ENCODE data around the gene CLDN20.
"Not testable (repeated sequence)": the region's sequence is repeated elsewhere in the genome, so short reads cannot be mapped to it uniquely, and the experiment has no call there.

CLDN20 gene

GRCh38 chr6:155264693-155265320, 994 bp downstream of the CLDN20 start:
- no peak overlapping the region for H3K4me2 ChIP-seq (ENCODE audit: low read length)
- no peaks in the 10 kb centered on the region for H3K27me3 ChIP-seq (ENCODE audit: low read depth, low read length)
- no peaks in the 10 kb centered on the region for H3K79me2 ChIP-seq (ENCODE audit: low read length)
- TF ChIP-seq, protein P1, sequence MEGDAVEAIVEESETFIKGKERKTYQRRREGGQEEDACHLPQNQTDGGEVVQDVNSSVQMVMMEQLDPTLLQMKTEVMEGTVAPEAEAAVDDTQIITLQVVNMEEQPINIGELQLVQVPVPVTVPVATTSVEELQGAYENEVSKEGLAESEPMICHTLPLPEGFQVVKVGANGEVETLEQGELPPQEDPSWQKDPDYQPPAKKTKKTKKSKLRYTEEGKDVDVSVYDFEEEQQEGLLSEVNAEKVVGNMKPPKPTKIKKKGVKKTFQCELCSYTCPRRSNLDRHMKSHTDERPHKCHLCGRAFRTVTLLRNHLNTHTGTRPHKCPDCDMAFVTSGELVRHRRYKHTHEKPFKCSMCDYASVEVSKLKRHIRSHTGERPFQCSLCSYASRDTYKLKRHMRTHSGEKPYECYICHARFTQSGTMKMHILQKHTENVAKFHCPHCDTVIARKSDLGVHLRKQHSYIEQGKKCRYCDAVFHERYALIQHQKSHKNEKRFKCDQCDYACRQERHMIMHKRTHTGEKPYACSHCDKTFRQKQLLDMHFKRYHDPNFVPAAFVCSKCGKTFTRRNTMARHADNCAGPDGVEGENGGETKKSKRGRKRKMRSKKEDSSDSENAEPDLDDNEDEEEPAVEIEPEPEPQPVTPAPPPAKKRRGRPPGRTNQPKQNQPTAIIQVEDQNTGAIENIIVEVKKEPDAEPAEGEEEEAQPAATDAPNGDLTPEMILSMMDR (IDR thresholded peaks at IDR 0.05; ENCODE audit: low read depth, low read length), result no peak
- TF ChIP-seq EZH2phosphoT487 (IDR thresholded peaks at IDR 0.05; ENCODE audit: low read depth), result no peak
- no peak overlapping the region for H2AFZ ChIP-seq (ENCODE audit: low read depth, low read length)
- no peak overlapping the region for H3K9ac ChIP-seq (ENCODE audit: low read length)
- H3K36me3 ChIP-seq (replicated peaks; ENCODE audit: low read depth, low read length), result peaks cover 2% of the 10 kb centered on the region
- H3K9me3 ChIP-seq (ENCODE audit: insufficient read depth, low read length), result no peaks in the 10 kb centered on the region
- no peak overlapping the region for H3K27ac ChIP-seq (ENCODE audit: low read length)
- no peaks in the 10 kb centered on the region for H3K4me1 ChIP-seq (ENCODE audit: low read length)
- no peaks in the 10 kb centered on the region for H4K20me1 ChIP-seq (ENCODE audit: insufficient read depth, low read length)
- no peak overlapping the region for H3K4me3 ChIP-seq (ENCODE audit: low read length)

GRCh38 chr6:155265843-155266535, 2.2 kb downstream of the CLDN20 start:
- no peak overlapping the region for H3K27ac ChIP-seq (ENCODE audit: low read length)
- H4K20me1 ChIP-seq (ENCODE audit: insufficient read depth, low read length), result no peaks in the 10 kb centered on the region
- H3K4me3 ChIP-seq (ENCODE audit: low read length), result no peak overlapping the region
- H2AFZ ChIP-seq (ENCODE audit: low read depth, low read length), result no peak overlapping the region
- no peaks in the 10 kb centered on the region for H3K27me3 ChIP-seq (ENCODE audit: low read depth, low read length)
- TF ChIP-seq, protein P1 (IDR thresholded peaks at IDR 0.05; ENCODE audit: low read depth, low read length), result no peak
- TF ChIP-seq EZH2phosphoT487 (IDR thresholded peaks at IDR 0.05; ENCODE audit: low read depth), result no peak
- H3K4me2 ChIP-seq (ENCODE audit: low read length), result no peak overlapping the region
- no peaks in the 10 kb centered on the region for H3K4me1 ChIP-seq (ENCODE audit: low read length)
- H3K79me2 ChIP-seq (ENCODE audit: low read length), result no peaks in the 10 kb centered on the region
- H3K9ac ChIP-seq (ENCODE audit: low read length), result no peak overlapping the region
- H3K36me3 ChIP-seq (replicated peaks; ENCODE audit: low read depth, low read length), result peaks cover 2% of the 10 kb centered on the region
- H3K9me3 ChIP-seq (ENCODE audit: insufficient read depth, low read length), result no peaks in the 10 kb centered on the region

GRCh38 chr6:155267411-155267810, 3.6 kb downstream of the CLDN20 start:
- Histone ChIP-seq H4K20me1 (ENCODE audit: insufficient read depth, low read length) (no peaks in the 10 kb centered on the region), H3K36me3 (replicated peaks; ENCODE audit: low read depth, low read length) (peaks cover 2% of the 10 kb centered on the region), H3K27me3 (ENCODE audit: low read depth, low read length) (no peaks in the 10 kb centered on the region), H2AFZ (ENCODE audit: low read depth, low read length) (no peak overlapping the region), H3K9ac (ENCODE audit: low read length) (no peak overlapping the region), H3K79me2 (ENCODE audit: low read length) (no peaks in the 10 kb centered on the region), H3K27ac (ENCODE audit: low read length) (no peak overlapping the region), H3K4me1 (ENCODE audit: low read length) (no peaks in the 10 kb centered on the region), H3K4me3 (ENCODE audit: low read length) (no peak overlapping the region), H3K9me3 (ENCODE audit: insufficient read depth, low read length) (no peaks in the 10 kb centered on the region), H3K4me2 (ENCODE audit: low read length) (no peak overlapping the region)
- TF ChIP-seq EZH2phosphoT487 (IDR thresholded peaks at IDR 0.05; ENCODE audit: low read depth), result no peak
- TF ChIP-seq, protein P1 (IDR thresholded peaks at IDR 0.05; ENCODE audit: low read depth, low read length), result no peak

GRCh38 chr6:155268088-155268867, 4.5 kb downstream of the CLDN20 start:
- not testable (repeated sequence) for H3K27me3 ChIP-seq (ENCODE audit: low read depth, low read length); H3K4me2 ChIP-seq (ENCODE audit: low read length); H2AFZ ChIP-seq (ENCODE audit: low read depth, low read length); H3K27ac ChIP-seq (ENCODE audit: low read length); H3K9me3 ChIP-seq (ENCODE audit: insufficient read depth, low read length); H3K4me3 ChIP-seq (ENCODE audit: low read length); H3K36me3 ChIP-seq (replicated peaks; ENCODE audit: low read depth, low read length); H3K9ac ChIP-seq (ENCODE audit: low read length); H3K79me2 ChIP-seq (ENCODE audit: low read length); H3K4me1 ChIP-seq (ENCODE audit: low read length); H4K20me1 ChIP-seq (ENCODE audit: insufficient read depth, low read length)
- TF ChIP-seq, protein P1 (IDR thresholded peaks at IDR 0.05; ENCODE audit: low read depth, low read length), result peak; percentile 48

All from OCI-LY3 (cell line).